Measurements from ENCODE around the gene NSUN7. TPM values are rescaled to one million over a fixed set of nuclear protein-coding genes. Genes with fewer than 3 reads are reported as not detected.

The NSUN7 gene
- total RNA-seq, 1 donor from 2014 or later = 0.79 TPM

- no peak for FAIRE-seq
- H3K36me3 ChIP-seq (ENCODE audit: control insufficient read depth, insufficient read depth, low read length) = no peaks in the 10 kb centered on the region
- DNase-seq (ENCODE audit: low read depth) = no peak
- no peak for TF ChIP-seq CTCF (IDR thresholded peaks at IDR 0.05; ENCODE audit: insufficient read depth, low read length, severe bottlenecking)
- no peak overlapping the region for H3K4me3 ChIP-seq (ENCODE audit: low read depth, low read length)
- no peaks in the 10 kb centered on the region for H3K27me3 ChIP-seq (ENCODE audit: control insufficient read depth, insufficient read depth, low read length)
Observed at GRCh38 chr4:40744218-40744617, 5.5 kb upstream of the NSUN7 start.

DNA sequence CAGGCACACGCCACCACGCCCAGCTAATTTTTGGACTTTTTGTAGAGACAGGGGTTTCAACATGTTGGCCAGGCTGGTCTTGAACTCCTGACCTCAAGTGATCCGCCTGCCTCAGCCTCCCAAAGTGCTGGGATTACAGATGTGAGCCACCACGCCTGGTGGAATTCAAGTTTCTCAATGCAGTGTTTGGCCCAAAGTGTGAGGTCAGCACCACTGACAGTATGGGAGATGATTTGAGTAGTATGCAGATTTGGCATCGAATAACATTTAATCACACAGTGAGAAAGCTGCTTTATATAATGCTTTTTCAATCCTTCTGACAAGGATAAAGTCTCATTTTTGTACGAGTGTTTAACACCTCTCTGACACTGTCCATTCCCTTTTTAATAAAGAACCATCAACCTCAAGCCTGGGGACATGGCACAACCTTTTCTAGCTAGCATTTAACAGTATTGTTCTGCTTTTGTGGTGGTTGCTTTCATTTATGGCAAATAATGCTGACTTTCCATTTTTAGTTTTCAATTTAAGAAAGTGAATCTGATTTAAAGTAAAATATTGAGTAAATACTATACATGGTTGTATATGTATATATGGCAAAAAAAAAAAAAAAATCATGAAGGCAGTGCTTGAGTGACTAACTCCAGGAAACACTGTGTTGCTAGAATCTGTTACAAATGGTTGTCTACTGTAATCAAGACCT, 4.3 kb upstream of the NSUN7 start:
- FAIRE-seq (no peak), DNase-seq (ENCODE audit: low read depth) (no peak)
- Histone ChIP-seq H3K27me3 (ENCODE audit: control insufficient read depth, insufficient read depth, low read length) (no peaks in the 10 kb centered on the region), H3K36me3 (ENCODE audit: control insufficient read depth, insufficient read depth, low read length) (no peaks in the 10 kb centered on the region), H3K4me3 (ENCODE audit: low read depth, low read length) (no peak overlapping the region)
- TF ChIP-seq CTCF (IDR thresholded peaks at IDR 0.05; ENCODE audit: insufficient read depth, low read length, severe bottlenecking) = no peak

DNA sequence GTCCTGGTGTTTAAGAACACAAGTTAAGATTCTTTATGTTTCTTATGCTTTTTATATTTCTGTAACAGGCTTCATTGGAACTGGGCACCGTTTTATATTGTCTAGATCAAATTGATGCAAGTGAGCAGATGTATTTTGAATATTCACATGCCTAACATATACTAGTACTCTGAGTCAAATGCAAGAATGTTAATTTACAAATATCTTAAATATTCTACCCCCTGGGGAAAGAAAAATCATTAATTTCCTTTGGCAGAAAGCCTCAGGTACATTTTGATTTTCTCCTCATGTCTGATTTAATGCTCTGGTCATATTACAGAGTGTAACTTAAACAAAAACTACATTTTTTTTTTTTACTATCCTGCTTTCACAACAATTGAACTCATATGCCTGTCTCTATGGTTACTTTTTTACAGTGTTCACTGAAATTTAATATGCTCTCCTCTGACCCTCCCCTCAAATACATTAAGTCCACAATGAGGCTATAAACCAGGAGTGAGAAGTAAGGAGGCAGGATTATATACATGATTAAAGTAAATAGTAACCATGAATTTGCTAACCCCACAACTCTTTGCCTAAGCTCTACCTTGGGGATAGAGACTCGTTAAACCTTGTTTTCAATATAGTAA, 2.4 kb upstream of the NSUN7 start:
- H3K36me3 ChIP-seq (ENCODE audit: control insufficient read depth, insufficient read depth, low read length) = no peaks in the 10 kb centered on the region
- H3K27me3 ChIP-seq (ENCODE audit: control insufficient read depth, insufficient read depth, low read length) = peaks cover 2% of the 10 kb centered on the region
- no peak for FAIRE-seq
- no peak for DNase-seq (ENCODE audit: low read depth)
- no peak for TF ChIP-seq CTCF (IDR thresholded peaks at IDR 0.05; ENCODE audit: insufficient read depth, low read length, severe bottlenecking)
- no peak overlapping the region for H3K4me3 ChIP-seq (ENCODE audit: low read depth, low read length)

DNA sequence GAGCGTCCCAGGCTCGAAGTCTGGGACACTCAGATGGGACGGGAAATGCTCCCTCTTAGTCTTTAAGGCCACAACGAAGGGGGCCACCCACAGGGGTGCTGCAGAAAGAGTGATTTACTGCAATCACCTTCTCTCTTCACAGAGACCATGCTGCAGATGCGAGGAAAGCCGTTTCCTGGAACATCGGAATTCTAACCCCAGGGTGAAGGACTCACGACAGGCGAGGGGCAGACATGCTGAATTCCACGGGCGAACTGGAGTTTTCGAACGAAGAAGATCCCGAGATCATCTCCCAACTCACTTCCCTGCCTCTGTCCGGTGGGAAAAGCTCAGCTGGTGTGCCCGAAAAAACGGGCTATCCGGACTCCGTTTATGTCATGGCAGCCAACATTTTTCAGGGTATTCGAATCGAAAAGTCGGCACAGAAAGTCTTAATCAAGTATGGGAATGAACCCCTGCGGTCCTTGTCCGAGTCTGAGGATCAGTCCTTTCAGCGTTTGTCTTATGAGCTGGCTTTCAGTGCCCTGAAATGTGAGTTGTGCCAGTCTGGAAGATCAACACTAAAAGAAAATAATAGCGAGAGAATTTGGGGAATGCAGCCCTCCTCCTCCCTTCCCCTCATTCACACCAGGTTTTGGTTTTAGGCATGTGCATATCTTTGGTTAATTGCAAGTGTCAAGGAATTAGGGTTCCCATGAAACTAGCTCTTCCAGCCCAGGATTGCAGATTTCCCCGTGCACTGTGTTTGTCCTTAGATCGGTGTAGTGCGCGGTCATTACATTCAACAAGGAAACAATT, 905 bp downstream of the NSUN7 start:
- no peak for TF ChIP-seq CTCF (IDR thresholded peaks at IDR 0.05; ENCODE audit: insufficient read depth, low read length, severe bottlenecking)
- Histone ChIP-seq H3K27me3 (ENCODE audit: control insufficient read depth, insufficient read depth, low read length) (peaks cover 2% of the 10 kb centered on the region), H3K36me3 (ENCODE audit: control insufficient read depth, insufficient read depth, low read length) (no peaks in the 10 kb centered on the region), H3K4me3 (ENCODE audit: low read depth, low read length) (peak overlapping the region; percentile 55)
- FAIRE-seq = no peak
- DNase-seq (ENCODE audit: low read depth) = peak; percentile 10

DNA sequence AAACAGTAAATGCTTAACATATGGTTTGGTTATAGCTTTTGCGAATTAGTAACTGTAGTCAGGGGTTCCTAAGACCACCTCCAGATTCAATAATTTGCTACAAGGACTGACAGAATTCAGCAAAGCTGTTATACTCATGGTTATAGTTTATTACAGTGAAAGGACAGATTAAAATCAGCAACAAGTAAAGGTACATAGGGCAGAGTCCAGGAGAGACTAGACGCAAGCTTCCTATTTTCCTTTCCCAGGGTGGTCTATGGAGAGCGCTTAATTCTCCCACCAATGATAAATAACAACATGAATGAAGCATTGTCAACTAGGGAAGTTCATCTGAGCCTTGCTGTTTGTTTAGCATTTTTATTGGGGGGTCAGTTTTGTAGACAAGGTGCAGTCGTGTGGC, 5.9 kb downstream of the NSUN7 start:
- TF ChIP-seq CTCF (IDR thresholded peaks at IDR 0.05; ENCODE audit: insufficient read depth, low read length, severe bottlenecking) = no peak
- no peak for DNase-seq (ENCODE audit: low read depth)
- peaks cover 2% of the 10 kb centered on the region for H3K27me3 ChIP-seq (ENCODE audit: control insufficient read depth, insufficient read depth, low read length)
- H3K4me3 ChIP-seq (ENCODE audit: low read depth, low read length) = no peak overlapping the region
- no peak for FAIRE-seq
- H3K36me3 ChIP-seq (ENCODE audit: control insufficient read depth, insufficient read depth, low read length) = no peaks in the 10 kb centered on the region
